Thymus (tissue), 11 donors: ENCODE data around the gene LRRC3C. TPM values are rescaled to one million over a fixed set of nuclear protein-coding genes. Genes with fewer than 3 reads are reported as not detected.

Experiments
- DNase-seq, 9 donors: peaks; one replicate each; pipeline ENCODE4 v3.0.0-alpha.2; 2013; ENCODE audit warnings: low spot score in 9 of 9, low read depth in 6 of 9, missing footprints in 1 of 9
- H3K27ac ChIP-seq, 2 donors: one replicate each; pipeline ENCODE4 v1.5.1; 2013; ENCODE audit warnings: control low read depth in 1 of 2, low read depth in 1 of 2, low read length in 1 of 2, mild to moderate bottlenecking in 1 of 2, moderate library complexity in 1 of 2
- H3K27me3 ChIP-seq, 2 donors: one replicate each; pipeline ENCODE4 v1.5.1; 2013; ENCODE audit warnings: low read length in 1 of 2; ENCODE audit not compliant: control insufficient read depth in 2 of 2, insufficient read depth in 1 of 2
- H3K36me3 ChIP-seq, 2 donors: one replicate each; pipeline ENCODE4 v1.5.1; 2013; ENCODE audit warnings: low read length in 1 of 2, mild to moderate bottlenecking in 1 of 2, moderate library complexity in 1 of 2; ENCODE audit not compliant: control insufficient read depth in 2 of 2, insufficient read depth in 2 of 2
- H3K4me1 ChIP-seq, 2 donors: one replicate each; pipeline ENCODE4 v1.5.1; 2013; ENCODE audit warnings: low read length in 2 of 2; ENCODE audit not compliant: control insufficient read depth in 2 of 2, insufficient read depth in 2 of 2
- H3K4me3 ChIP-seq, 2 donors: one replicate each; pipeline ENCODE4 v1.5.1; 2013; ENCODE audit warnings: low read length in 2 of 2, control low read depth in 1 of 2, mild to moderate bottlenecking in 1 of 2
- H3K9me3 ChIP-seq, 2 donors: one replicate each; pipeline ENCODE4 v1.5.1; 2013; ENCODE audit warnings: low read length in 1 of 2, mild to moderate bottlenecking in 1 of 2; ENCODE audit not compliant: control insufficient read depth in 2 of 2, insufficient read depth in 1 of 2
- WGBS: extraction: QIAGEN DNeasy Blood & Tissue Kit; methylation state at CpG from one replicate; pipeline ENCODE4 v1.1.7; 2013; 5-methylcytosine and 5-hydroxymethylcytosine counted together
- polyA plus RNA-seq: library from polyadenylated mRNA; stranded (reverse); fragments of 200-250 nt; gene quantifications from one replicate; pipeline ENCODE4 v1.2.3, GENCODE V29; 2013
- total RNA-seq: library from RNA; stranded (reverse); fragments of 120-200 nt; gene quantifications from one replicate; pipeline ENCODE4 v1.2.4, GENCODE V29; 2013
- donor health status: healthy.

Gene LRRC3C
- total and polyA plus RNA-seq, 2 donors: 0.05 TPM; not detected in 1

DNA sequence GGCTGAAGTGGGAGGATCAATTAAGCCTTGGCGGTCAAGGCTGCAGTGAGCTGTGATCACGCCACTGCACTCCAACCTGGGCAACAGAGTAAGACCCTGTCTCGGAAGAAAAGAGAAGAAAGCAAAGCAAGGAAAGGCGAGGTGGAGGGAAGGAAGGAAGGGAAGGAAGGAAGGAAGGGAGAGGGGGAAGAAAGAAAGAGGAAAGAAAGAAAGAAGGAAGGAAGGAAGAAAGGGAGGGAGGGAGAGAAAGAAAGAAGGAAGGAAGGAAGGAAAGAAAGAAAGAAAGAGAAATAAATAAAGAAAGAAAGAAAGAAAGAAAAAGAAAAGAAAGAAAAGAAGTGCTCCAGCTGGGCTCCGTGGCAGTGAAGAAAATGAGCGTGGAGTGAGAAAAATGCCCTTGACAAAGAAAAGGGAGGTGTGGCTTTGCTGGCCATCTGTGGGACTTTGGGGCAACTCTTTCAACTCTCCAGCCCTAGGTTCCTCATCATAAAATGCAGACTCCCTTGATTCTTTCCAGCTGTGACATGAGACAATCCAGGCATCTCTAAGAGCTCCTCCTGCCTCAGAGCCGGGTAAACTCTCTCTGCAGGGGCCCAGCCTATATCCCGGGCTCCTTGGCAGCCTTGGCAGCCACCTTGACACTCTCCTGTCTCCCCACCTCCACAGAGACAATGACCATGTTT lies 37.6 kb downstream of the LRRC3C start:
- DNase-seq: no peak
- WGBS: 91% methylated on average over 8 of the region's 8 CpGs

DNA sequence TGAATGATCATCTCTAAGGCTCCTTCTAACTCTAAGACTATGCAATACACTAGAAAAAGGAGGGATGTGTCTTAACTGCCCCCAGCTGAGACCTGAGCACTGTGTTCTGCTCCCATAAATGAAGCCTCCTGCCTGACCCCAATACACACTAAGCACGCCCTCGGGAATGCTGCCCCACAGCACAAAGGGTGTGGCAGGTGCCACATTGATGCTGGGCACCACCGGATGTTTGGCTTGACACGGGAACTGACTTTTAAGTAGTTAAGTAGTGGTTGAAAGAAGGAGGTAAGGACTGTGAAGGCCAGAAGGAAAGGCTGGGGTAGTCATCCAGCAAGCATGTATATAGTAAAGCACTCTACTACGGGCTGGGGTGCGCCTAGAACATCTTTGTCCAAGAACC lies 39.2 kb downstream of the LRRC3C start:
- H3K4me3 ChIP-seq: no peak overlapping the region
- no peaks in the 10 kb centered on the region for H3K9me3 ChIP-seq
- no peak for DNase-seq
- peaks cover 2 to 22% of the 10 kb centered on the region in 2 donors for H3K4me1 ChIP-seq
- peaks cover 0 to 23% of the 10 kb centered on the region in 2 donors for H3K27me3 ChIP-seq
- no peaks in the 10 kb centered on the region for H3K36me3 ChIP-seq
- 92% methylated on average over 6 of the region's 6 CpGs for WGBS
- no peak overlapping the region for H3K27ac ChIP-seq

More for the DNA sequence above, 37.6 kb downstream of the LRRC3C start:
- H3K4me3 ChIP-seq: no peak overlapping the region
- no peaks in the 10 kb centered on the region for H3K36me3 ChIP-seq
- peaks cover 2 to 19% of the 10 kb centered on the region in 2 donors for H3K4me1 ChIP-seq
- H3K9me3 ChIP-seq: no peaks in the 10 kb centered on the region
- peaks cover 0 to 10% of the 10 kb centered on the region in 2 donors for H3K27me3 ChIP-seq
- no peak overlapping the region for H3K27ac ChIP-seq

DNA sequence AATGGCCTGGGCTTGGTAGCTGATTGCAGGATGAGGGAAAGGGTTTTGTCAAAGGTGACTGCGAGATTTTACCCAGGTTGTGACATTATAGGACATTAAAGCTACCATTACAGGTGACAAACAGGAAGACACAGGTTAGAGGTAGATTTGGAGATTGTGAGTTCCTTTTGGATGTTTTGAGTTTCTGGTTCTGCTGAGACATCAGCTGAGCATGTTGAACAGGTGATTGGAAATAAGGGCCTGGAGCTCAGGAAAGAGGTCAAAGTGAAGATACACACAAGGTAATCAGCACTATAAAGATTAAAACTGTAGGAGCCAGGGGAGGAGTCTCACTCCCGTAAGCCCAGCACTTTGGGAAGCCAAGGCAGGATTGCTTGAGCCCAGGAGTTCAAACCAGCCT lies 41.2 kb downstream of the LRRC3C start:
- Histone ChIP-seq H3K9me3 (no peaks in the 10 kb centered on the region), H3K4me3 (no peak overlapping the region), H3K27ac (no peak overlapping the region), H3K4me1 (peaks cover 0 to 6% of the 10 kb centered on the region in 2 donors), H3K27me3 (peaks cover 0 to 24% of the 10 kb centered on the region in 2 donors), H3K36me3 (no peaks in the 10 kb centered on the region)
- 92% methylated on average over 2 of the region's 2 CpGs for WGBS
- no peak for DNase-seq

DNA sequence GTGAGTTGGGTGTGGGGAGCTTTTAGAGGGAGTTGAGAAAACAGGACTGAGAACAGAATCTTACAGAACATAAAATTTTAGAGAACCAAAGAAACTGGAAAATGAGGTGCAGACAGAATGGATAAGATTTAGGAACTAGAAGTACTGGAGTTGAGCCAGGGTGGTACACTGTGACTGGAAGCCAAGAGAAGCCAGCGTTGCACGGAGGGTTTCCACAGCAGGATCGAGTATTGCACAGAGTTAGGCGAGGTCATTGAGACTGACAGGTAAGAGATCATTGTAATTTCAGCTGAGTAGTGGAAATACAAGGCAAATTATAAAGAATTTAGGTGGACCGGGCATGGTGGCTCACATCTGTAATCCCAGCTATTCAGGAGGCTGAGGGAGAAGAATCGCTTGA lies 41.8 kb downstream of the LRRC3C start:
- no peak for DNase-seq
- 95% methylated on average over 6 of the region's 6 CpGs for WGBS
- no peaks in the 10 kb centered on the region for H3K36me3 ChIP-seq

DNA sequence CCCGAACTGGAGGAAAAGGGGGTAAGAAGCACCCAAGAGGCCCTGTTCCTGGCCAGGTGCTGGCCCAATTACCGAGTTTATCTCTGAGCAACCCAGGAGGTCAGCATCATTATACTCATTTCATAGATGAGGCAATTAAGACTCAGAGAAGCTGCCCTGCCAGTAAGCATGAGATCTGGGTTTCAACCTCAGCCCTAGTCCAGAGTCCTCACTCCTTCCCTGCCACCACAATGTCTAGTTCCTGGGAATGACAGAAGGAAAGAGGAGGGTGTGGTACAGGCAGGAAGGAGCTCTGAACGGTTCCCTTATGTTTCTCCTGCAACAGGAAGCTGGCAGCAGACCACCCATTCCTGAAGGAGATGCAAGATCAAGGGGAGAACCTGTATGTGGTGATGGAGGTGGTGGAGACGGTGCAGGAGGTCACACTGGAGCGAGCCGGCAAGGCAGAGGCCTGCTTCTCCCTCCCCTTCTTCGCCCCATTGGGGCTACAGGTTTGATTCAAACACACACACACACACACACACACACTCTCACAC lies 42.7 kb downstream of the LRRC3C start:
- no peak for DNase-seq
- 80% methylated on average over 7 of the region's 7 CpGs for WGBS
- peaks cover 0 to 24% of the 10 kb centered on the region in 2 donors for H3K27me3 ChIP-seq

More for the DNA sequence above, 41.8 kb downstream of the LRRC3C start:
- Histone ChIP-seq H3K27me3 (peaks cover 0 to 24% of the 10 kb centered on the region in 2 donors), H3K4me3 (no peak overlapping the region), H3K27ac (no peak overlapping the region), H3K9me3 (no peaks in the 10 kb centered on the region), H3K4me1 (peaks cover 0 to 3% of the 10 kb centered on the region in 2 donors)

DNA sequence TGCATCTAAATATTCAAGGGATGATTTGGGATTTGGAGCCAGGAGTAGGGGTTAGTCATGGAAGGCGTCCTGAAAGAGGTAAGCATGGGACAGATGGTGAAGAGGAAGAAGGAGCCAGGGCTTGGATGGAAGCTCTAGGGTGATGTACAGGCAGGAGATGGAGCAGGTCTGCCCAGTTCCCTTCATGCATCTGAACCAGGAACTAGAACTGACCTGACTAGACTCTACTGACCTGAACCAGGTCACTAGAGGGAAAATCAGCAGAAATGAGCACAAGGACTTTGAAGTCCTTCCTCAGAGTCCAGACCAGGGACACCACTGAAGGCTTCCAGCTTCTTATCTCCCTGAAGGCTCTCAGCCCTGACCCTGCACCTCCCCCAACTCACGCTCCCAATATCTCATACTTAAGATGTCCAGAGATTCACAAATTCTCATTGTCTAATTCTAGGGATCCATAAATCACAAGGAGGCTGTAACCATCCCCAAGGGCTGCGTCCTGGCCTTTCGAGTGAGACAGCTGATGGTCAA lies 43.6 kb downstream of the LRRC3C start:
- 98% methylated on average over 4 of the region's 4 CpGs for WGBS
- Histone ChIP-seq H3K27ac (no peak overlapping the region), H3K36me3 (no peaks in the 10 kb centered on the region), H3K4me1 (peaks cover 0 to 3% of the 10 kb centered on the region in 2 donors), H3K4me3 (no peak overlapping the region), H3K27me3 (peaks cover 0 to 22% of the 10 kb centered on the region in 2 donors), H3K9me3 (no peaks in the 10 kb centered on the region)
- no peak for DNase-seq

More for the DNA sequence above, 42.7 kb downstream of the LRRC3C start:
- H3K4me3 ChIP-seq: no peak overlapping the region
- H3K9me3 ChIP-seq: no peaks in the 10 kb centered on the region
- no peak overlapping the region for H3K27ac ChIP-seq
- H3K36me3 ChIP-seq: no peaks in the 10 kb centered on the region
- H3K4me1 ChIP-seq: peaks cover 0 to 3% of the 10 kb centered on the region in 2 donors

DNA sequence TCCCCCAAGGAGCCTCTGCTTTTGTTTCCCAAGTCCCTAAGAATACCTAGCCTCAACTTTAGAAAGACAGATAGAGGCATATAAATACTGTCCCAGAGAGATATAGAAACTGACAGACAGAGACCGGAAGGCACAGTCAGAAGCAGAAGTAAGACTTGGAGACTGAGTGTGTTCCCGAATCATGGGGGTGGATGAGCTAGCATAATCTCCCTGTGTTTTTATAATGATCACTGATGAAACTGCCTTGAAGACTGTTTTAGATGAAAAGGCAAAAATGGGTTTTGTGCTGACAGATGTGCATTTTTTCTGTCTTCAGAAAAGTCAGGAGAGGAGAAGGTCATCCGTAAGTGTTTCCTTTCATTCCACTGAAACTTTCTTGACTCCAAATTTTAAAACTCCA lies 44.7 kb downstream of the LRRC3C start:
- Histone ChIP-seq H3K4me1 (peaks cover 0 to 3% of the 10 kb centered on the region in 2 donors), H3K4me3 (no peak overlapping the region), H3K36me3 (no peaks in the 10 kb centered on the region), H3K27me3 (peaks cover 0 to 22% of the 10 kb centered on the region in 2 donors), H3K27ac (no peak overlapping the region), H3K9me3 (no peaks in the 10 kb centered on the region)
- 47% methylated on average over 3 of the region's 3 CpGs for WGBS
- DNase-seq: no peak

DNA sequence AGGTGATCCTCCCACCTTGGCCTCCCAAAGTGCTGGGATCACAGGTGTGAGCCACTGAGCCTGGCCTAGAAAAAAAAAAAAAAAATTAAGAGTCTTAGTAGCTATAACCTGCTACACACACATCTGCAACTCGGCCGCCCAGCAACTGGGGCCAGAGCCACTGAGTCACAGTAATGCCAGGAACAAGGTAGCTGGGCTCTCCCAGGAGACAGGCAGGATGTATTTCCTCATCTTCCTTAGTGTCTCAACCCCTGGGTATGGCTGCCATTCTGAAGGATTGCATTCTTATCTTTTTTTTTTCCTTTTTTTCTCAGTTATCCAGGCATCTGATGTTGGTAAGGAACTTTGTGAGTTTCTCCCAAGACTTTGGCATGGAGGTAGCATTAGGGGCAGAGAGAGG lies 46.0 kb downstream of the LRRC3C start:
- H3K9me3 ChIP-seq: no peaks in the 10 kb centered on the region
- WGBS: 98% methylated on average over 2 of the region's 2 CpGs
- no peak overlapping the region for H3K4me3 ChIP-seq
- no peaks in the 10 kb centered on the region for H3K36me3 ChIP-seq
- peaks cover 0 to 22% of the 10 kb centered on the region in 2 donors for H3K27me3 ChIP-seq
- peaks cover 0 to 3% of the 10 kb centered on the region in 2 donors for H3K4me1 ChIP-seq
- H3K27ac ChIP-seq: no peak overlapping the region
- DNase-seq: no peak

DNA sequence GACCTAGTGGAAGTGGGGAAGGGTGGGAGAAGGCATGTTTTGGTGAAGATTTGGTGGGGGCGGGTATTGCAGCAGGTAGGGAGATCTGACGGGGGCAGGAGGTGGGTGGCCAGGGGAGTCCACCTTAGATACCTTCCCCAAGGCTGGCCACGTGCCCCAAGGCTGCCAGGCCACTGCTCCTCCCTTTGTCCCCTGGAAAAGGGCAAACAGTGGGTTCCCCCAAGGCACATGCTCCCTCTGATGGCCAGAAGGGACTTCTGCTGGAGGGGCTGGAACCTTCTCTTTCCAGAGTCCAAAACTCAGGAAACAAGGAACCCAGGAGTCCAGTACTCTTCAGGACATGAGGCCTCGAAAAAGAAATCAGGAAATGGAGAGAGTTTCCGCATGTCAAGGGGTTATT lies 46.9 kb downstream of the LRRC3C start:
- H3K36me3 ChIP-seq: no peaks in the 10 kb centered on the region
- peaks cover under 1 to 7% of the 10 kb centered on the region in 2 donors for H3K4me1 ChIP-seq
- H3K27ac ChIP-seq: no peak overlapping the region
- no peak for DNase-seq
- H3K27me3 ChIP-seq: peaks cover 0 to 17% of the 10 kb centered on the region in 2 donors
- 87% methylated on average over 5 of the region's 5 CpGs for WGBS
- H3K9me3 ChIP-seq: no peaks in the 10 kb centered on the region
- no peak overlapping the region for H3K4me3 ChIP-seq
